HCT116 (cell line): ENCODE measurements around the gene CDH1. TPM values are rescaled to one million over a fixed set of nuclear protein-coding genes. Genes with fewer than 3 reads are reported as not detected.

ENCODE experiments used
- ATAC-seq: fragments of 200-7000 bp; cut with Tn5 transposase; 2 replicates; pipeline ENCODE4 v1.9.1; 2020; ENCODE audit warnings: mild to moderate bottlenecking, moderate library complexity
- BruUV-seq: library from RNA; stranded (reverse); fragments of 400-500 nt; replicated peaks from 2 replicates; lab custom pipeline; 2021; lab: Mats Ljungman, UMichigan
- CTCF ChIA-PET: fragments of 300-600 bp; sonication (Branson Sonifier 250); formaldehyde crosslinking; loops from one replicate; lab custom pipeline; 2021; ENCODE audit warnings: antibody characterized with exemption; lab: Charles Lee
- POLR2A ChIA-PET: fragments of 300-600, 350-600 bp; sonication (Branson Sonifier 250); formaldehyde crosslinking; loops from one replicate; lab custom pipeline; 2021; ENCODE audit warnings: antibody characterized with exemption; lab: Charles Lee
- RAD21 ChIA-PET, 2 experiments: fragments of 300-600 bp; sonication (Branson Sonifier 250); formaldehyde crosslinking; loops; one replicate each; lab custom pipeline; 2023; ENCODE audit warnings: low total read pairs in 2 of 2; ENCODE audit not compliant: uncharacterized antibody in 2 of 2, unreplicated experiment in 2 of 2, low non-redundant PET in 1 of 2; lab: Charles Lee
- DNase-seq: peaks from one replicate; pipeline ENCODE4 v3.0.0-alpha.2; 2010; ENCODE audit warnings: low read depth, low spot score
- H2AFZ ChIP-seq: fragments of 200-600 bp; shearing (Covaris generic), sonication (generic); 2 replicates; pipeline ENCODE4 v1.6.1; 2017; ENCODE audit warnings: low read depth, mixed run types, mixed read lengths, antibody characterized with exemption, low read length; ENCODE audit not compliant: poor library complexity, severe bottlenecking
- H3K27ac ChIP-seq: 2 replicates; pipeline ENCODE4 v1.5.1; 2012; ENCODE audit warnings: low read depth, low read length
- H3K27me3 ChIP-seq: fragments of 200-600 bp; sonication (generic); 2 replicates; pipeline ENCODE4 v1.6.1; 2016; ENCODE audit warnings: mixed run types, low read length, mixed read lengths; ENCODE audit not compliant: insufficient read depth
- H3K36me3 ChIP-seq, 2 experiments: fragments of 200-500 bp in 1 of 2; fragments of 200-600 bp in 1 of 2; sonication (Bioruptor generic) in 1 of 2; sonication (generic) in 1 of 2; 2 replicates each; pipeline versions ENCODE4 v1.5.1 to v1.6.1; 2014 to 2016; ENCODE audit warnings: low read length in 2 of 2, inconsistent platforms in 1 of 2, mixed read lengths in 1 of 2, mixed run types in 1 of 2; ENCODE audit not compliant: insufficient read depth in 2 of 2, control insufficient read depth in 1 of 2
- H3K4me1 ChIP-seq, 2 experiments: fragments of 200-600 bp in 1 of 2; sonication (generic) in 1 of 2; 2 replicates each; pipeline versions ENCODE4 v1.5.1 to v1.6.1; 2012 to 2017; ENCODE audit warnings: low read length in 2 of 2, inconsistent platforms in 1 of 2, mild to moderate bottlenecking in 1 of 2, mixed read lengths in 1 of 2, mixed run types in 1 of 2, moderate library complexity in 1 of 2; ENCODE audit not compliant: insufficient read depth in 2 of 2, control insufficient read depth in 1 of 2
- H3K4me2 ChIP-seq: fragments of 200-600 bp; sonication (generic); 2 replicates; pipeline ENCODE4 v1.6.1; 2017; ENCODE audit warnings: mixed run types, low read length, mixed read lengths
- H3K4me3 ChIP-seq, 2 experiments: fragments of 200-600 bp in 1 of 2; sonication (generic) in 1 of 2; replicated peaks in 1 of 2; 2 replicates each; pipeline ENCODE4 v1.5.1; 2011 to 2016; ENCODE audit warnings: low read length in 2 of 2, control low read depth in 1 of 2, low read depth in 1 of 2, mild to moderate bottlenecking in 1 of 2, mixed read lengths in 1 of 2, mixed run types in 1 of 2
- H3K79me2 ChIP-seq: fragments of 200-600 bp; sonication (generic); 2 replicates; pipeline ENCODE4 v1.6.1; 2017; ENCODE audit warnings: mild to moderate bottlenecking, mixed run types, low read length, moderate library complexity, mixed read lengths; ENCODE audit not compliant: insufficient read depth
- H3K9ac ChIP-seq: fragments of 200-600 bp; sonication (generic); 2 replicates; pipeline ENCODE4 v1.6.1; 2016; ENCODE audit warnings: low read length, mixed read lengths
- H3K9me2 ChIP-seq: fragments of 200-600 bp; sonication (generic), shearing (Covaris generic); 2 replicates; pipeline ENCODE4 v1.6.1; 2017; ENCODE audit warnings: mixed run types, mild to moderate bottlenecking, moderate library complexity; ENCODE audit not compliant: insufficient read depth
- H3K9me3 ChIP-seq, 2 experiments: fragments of 200-500 bp in 1 of 2; fragments of 200-600 bp in 1 of 2; sonication (Bioruptor generic) in 1 of 2; sonication (generic) in 1 of 2; 2 replicates each; pipeline ENCODE4 v1.6.1; 2014 to 2017; ENCODE audit warnings: low read length in 2 of 2, mixed read lengths in 2 of 2, inconsistent platforms in 1 of 2, low read depth in 1 of 2, mild to moderate bottlenecking in 1 of 2, mixed run types in 1 of 2, moderate library complexity in 1 of 2; ENCODE audit not compliant: control insufficient read depth in 1 of 2, insufficient read depth in 1 of 2
- H4K20me1 ChIP-seq: fragments of 200-600 bp; sonication (generic), shearing (Covaris generic); 2 replicates; pipeline ENCODE4 v1.6.1; 2017; ENCODE audit warnings: mixed run types, mild to moderate bottlenecking, moderate library complexity; ENCODE audit not compliant: insufficient read depth
- CBX3 ChIP-seq: IDR thresholded peaks from 2 replicates; pipeline ENCODE4 v1.6.1; 2012; ENCODE audit warnings: low read depth
- CEBPB ChIP-seq: IDR thresholded peaks from 2 replicates; pipeline ENCODE4 v1.6.1; 2012; ENCODE audit warnings: low read depth
- CTCF ChIP-seq, 3 experiments: fragments of 200-600 bp in 1 of 3; sonication (generic) in 1 of 3; IDR thresholded peaks in 2 of 3; conservative IDR thresholded peaks in 1 of 3; 2 replicates each; pipeline ENCODE4 v1.5.1; 2012 to 2017; ENCODE audit warnings: low read depth in 2 of 3, low read length in 2 of 3, antibody characterized with exemption in 1 of 3, borderline replicate concordance in 1 of 3, control low read depth in 1 of 3, mild to moderate bottlenecking in 1 of 3, mixed read lengths in 1 of 3, mixed run types in 1 of 3, moderate library complexity in 1 of 3; ENCODE audit not compliant: insufficient read depth in 1 of 3
- EZH2phosphoT487 ChIP-seq: fragments of 200-600 bp; IDR thresholded peaks from 2 replicates; pipeline ENCODE4 v1.6.1; 2018; ENCODE audit warnings: antibody characterized with exemption, borderline replicate concordance
- JUND ChIP-seq: IDR thresholded peaks from 2 replicates; pipeline ENCODE4 v1.6.1; 2012
- POLR2A ChIP-seq: IDR thresholded peaks from 2 replicates; pipeline ENCODE4 v1.7.0; 2011; ENCODE audit warnings: borderline replicate concordance; ENCODE audit not compliant: insufficient read depth, insufficient read length; ENCODE audit errors: extremely low read depth
- RAD21 ChIP-seq: IDR thresholded peaks from 2 replicates; pipeline ENCODE4 v1.6.1; 2012; ENCODE audit warnings: low read depth, mild to moderate bottlenecking
- SIN3A ChIP-seq: IDR thresholded peaks from 2 replicates; pipeline ENCODE4 v1.6.1; 2012; ENCODE audit warnings: low read depth
- SRF ChIP-seq: IDR thresholded peaks from 2 replicates; pipeline ENCODE4 v1.6.1; 2012; ENCODE audit warnings: low read depth
- ZFX ChIP-seq: fragments of 450-650 bp; IDR thresholded peaks from 2 replicates; pipeline ENCODE4 v1.6.1; 2017
- ZNF274 ChIP-seq: fragments of 200-500 bp; sonication (Bioruptor generic); IDR thresholded peaks from 2 replicates; pipeline ENCODE4 v1.6.1; 2014; ENCODE audit warnings: mild to moderate bottlenecking, low read depth, low read length, inconsistent platforms
- intact Hi-C: fragments of 100-400 bp; cut with micrococcal nuclease; formaldehyde crosslinking; loops from 2 replicates; pipeline ENCODE4 v1.10.0; 2022
- total RNA-seq: library from RNA; stranded (reverse); gene quantifications from one replicate; pipeline ENCODE4 v1.2.1, GENCODE V29; 2021; ENCODE audit not compliant: unreplicated experiment
- TF ChIP-seq, protein P1 (sequence below): IDR thresholded peaks from 2 replicates; pipeline ENCODE4 v1.6.1; 2012

Gene CDH1
- total RNA-seq, 1 experiment from 2014 or later: 73.2 TPM

DNA sequence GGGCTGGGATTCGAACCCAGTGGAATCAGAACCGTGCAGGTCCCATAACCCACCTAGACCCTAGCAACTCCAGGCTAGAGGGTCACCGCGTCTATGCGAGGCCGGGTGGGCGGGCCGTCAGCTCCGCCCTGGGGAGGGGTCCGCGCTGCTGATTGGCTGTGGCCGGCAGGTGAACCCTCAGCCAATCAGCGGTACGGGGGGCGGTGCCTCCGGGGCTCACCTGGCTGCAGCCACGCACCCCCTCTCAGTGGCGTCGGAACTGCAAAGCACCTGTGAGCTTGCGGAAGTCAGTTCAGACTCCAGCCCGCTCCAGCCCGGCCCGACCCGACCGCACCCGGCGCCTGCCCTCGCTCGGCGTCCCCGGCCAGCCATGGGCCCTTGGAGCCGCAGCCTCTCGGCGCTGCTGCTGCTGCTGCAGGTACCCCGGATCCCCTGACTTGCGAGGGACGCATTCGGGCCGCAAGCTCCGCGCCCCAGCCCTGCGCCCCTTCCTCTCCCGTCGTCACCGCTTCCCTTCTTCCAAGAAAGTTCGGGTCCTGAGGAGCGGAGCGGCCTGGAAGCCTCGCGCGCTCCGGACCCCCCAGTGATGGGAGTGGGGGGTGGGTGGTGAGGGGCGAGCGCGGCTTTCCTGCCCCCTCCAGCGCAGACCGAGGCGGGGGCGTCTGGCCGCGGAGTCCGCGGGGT, at the start of gene CDH1 (continued):
- no peak for TF ChIP-seq JUND
- TF ChIP-seq, protein P1, sequence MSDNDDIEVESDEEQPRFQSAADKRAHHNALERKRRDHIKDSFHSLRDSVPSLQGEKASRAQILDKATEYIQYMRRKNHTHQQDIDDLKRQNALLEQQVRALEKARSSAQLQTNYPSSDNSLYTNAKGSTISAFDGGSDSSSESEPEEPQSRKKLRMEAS: peak; percentile 72; the same call in 1 of the 2 replicates
- no peak for TF ChIP-seq ZFX
- TF ChIP-seq POLR2A: no peak
- no peak for TF ChIP-seq CBX3

GRCh38 chr16:68689921-68690320, 47.2 kb upstream of the CDH1 start:
- TF ChIP-seq ZNF274 (no peak), CEBPB (no peak), JUND (no peak), SRF (no peak), CTCF (IDR thresholded peaks at IDR 0.05 in 2 of 3, conservative IDR thresholded peaks at IDR 0.05 in 1 of 3; ENCODE audit: borderline replicate concordance in 1 of 3, insufficient read depth in 1 of 3, low read depth in 2 of 3, low read length in 2 of 3) (peak in 1 of 3 experiments; percentile 75; a peak in 1 of 6 replicates), RAD21 (peak; percentile 54; the same call in 1 of the 2 replicates), EZH2phosphoT487 (no peak), SIN3A (no peak)
- no TSS peak for BruUV-seq
- H3K27ac ChIP-seq: no peak overlapping the region
- no peaks in the 10 kb centered on the region for H4K20me1 ChIP-seq
- DNase-seq: no peak
- ATAC-seq: no peak
- H3K4me2 ChIP-seq: no peak overlapping the region
- H3K4me3 ChIP-seq: no peak overlapping the region
- H3K79me2 ChIP-seq: no peaks in the 10 kb centered on the region
- H3K4me1 ChIP-seq: no peaks in the 10 kb centered on the region
- ChIA-PET CTCF (no interaction called here), RAD21 (no interaction called here), POLR2A (no interaction called here)
- no peaks in the 10 kb centered on the region for H3K9me3 ChIP-seq
- no peak overlapping the region for H3K9ac ChIP-seq
- H3K9me2 ChIP-seq: no peaks in the 10 kb centered on the region
- H3K36me3 ChIP-seq: peaks cover 37 to 42% of the 10 kb centered on the region in 2 experiments
- H3K27me3 ChIP-seq: no peaks in the 10 kb centered on the region
- H2AFZ ChIP-seq: no peak overlapping the region
- intact Hi-C loops: no loop called here
